HCT116 (cell line): ENCODE data around the gene LHFPL4. TPM values are rescaled to one million over a fixed set of nuclear protein-coding genes. Genes with fewer than 3 reads are reported as not detected.

Experiments used
- ATAC-seq: fragments of 200-7000 bp; cut with Tn5 transposase; 2 replicates; pipeline ENCODE4 v1.9.1; 2020; ENCODE audit warnings: mild to moderate bottlenecking, moderate library complexity
- BruUV-seq: library from RNA; stranded (reverse); fragments of 400-500 nt; replicated peaks from 2 replicates; lab custom pipeline; 2021; lab: Mats Ljungman, UMichigan
- CTCF ChIA-PET: fragments of 300-600 bp; sonication (Branson Sonifier 250); formaldehyde crosslinking; loops from one replicate; lab custom pipeline; 2021; ENCODE audit warnings: antibody characterized with exemption; lab: Charles Lee
- POLR2A ChIA-PET: fragments of 300-600, 350-600 bp; sonication (Branson Sonifier 250); formaldehyde crosslinking; loops from one replicate; lab custom pipeline; 2021; ENCODE audit warnings: antibody characterized with exemption; lab: Charles Lee
- RAD21 ChIA-PET, 2 experiments: fragments of 300-600 bp; sonication (Branson Sonifier 250); formaldehyde crosslinking; loops; one replicate each; lab custom pipeline; 2023; ENCODE audit warnings: low total read pairs in 2 of 2; ENCODE audit not compliant: uncharacterized antibody in 2 of 2, unreplicated experiment in 2 of 2, low non-redundant PET in 1 of 2; lab: Charles Lee
- DNase-seq: peaks from one replicate; pipeline ENCODE4 v3.0.0-alpha.2; 2010; ENCODE audit warnings: low read depth, low spot score
- H2AFZ ChIP-seq: fragments of 200-600 bp; shearing (Covaris generic), sonication (generic); 2 replicates; pipeline ENCODE4 v1.6.1; 2017; ENCODE audit warnings: low read depth, mixed run types, mixed read lengths, antibody characterized with exemption, low read length; ENCODE audit not compliant: poor library complexity, severe bottlenecking
- H3K27ac ChIP-seq: 2 replicates; pipeline ENCODE4 v1.5.1; 2012; ENCODE audit warnings: low read depth, low read length
- H3K27me3 ChIP-seq: fragments of 200-600 bp; sonication (generic); 2 replicates; pipeline ENCODE4 v1.6.1; 2016; ENCODE audit warnings: mixed run types, low read length, mixed read lengths; ENCODE audit not compliant: insufficient read depth
- H3K36me3 ChIP-seq, 2 experiments: fragments of 200-500 bp in 1 of 2; fragments of 200-600 bp in 1 of 2; sonication (Bioruptor generic) in 1 of 2; sonication (generic) in 1 of 2; 2 replicates each; pipeline versions ENCODE4 v1.5.1 to v1.6.1; 2014 to 2016; ENCODE audit warnings: low read length in 2 of 2, inconsistent platforms in 1 of 2, mixed read lengths in 1 of 2, mixed run types in 1 of 2; ENCODE audit not compliant: insufficient read depth in 2 of 2, control insufficient read depth in 1 of 2
- H3K4me1 ChIP-seq, 2 experiments: fragments of 200-600 bp in 1 of 2; sonication (generic) in 1 of 2; 2 replicates each; pipeline versions ENCODE4 v1.5.1 to v1.6.1; 2012 to 2017; ENCODE audit warnings: low read length in 2 of 2, inconsistent platforms in 1 of 2, mild to moderate bottlenecking in 1 of 2, mixed read lengths in 1 of 2, mixed run types in 1 of 2, moderate library complexity in 1 of 2; ENCODE audit not compliant: insufficient read depth in 2 of 2, control insufficient read depth in 1 of 2
- H3K4me2 ChIP-seq: fragments of 200-600 bp; sonication (generic); 2 replicates; pipeline ENCODE4 v1.6.1; 2017; ENCODE audit warnings: mixed run types, low read length, mixed read lengths
- H3K4me3 ChIP-seq, 2 experiments: fragments of 200-600 bp in 1 of 2; sonication (generic) in 1 of 2; replicated peaks in 1 of 2; 2 replicates each; pipeline ENCODE4 v1.5.1; 2011 to 2016; ENCODE audit warnings: low read length in 2 of 2, control low read depth in 1 of 2, low read depth in 1 of 2, mild to moderate bottlenecking in 1 of 2, mixed read lengths in 1 of 2, mixed run types in 1 of 2
- H3K79me2 ChIP-seq: fragments of 200-600 bp; sonication (generic); 2 replicates; pipeline ENCODE4 v1.6.1; 2017; ENCODE audit warnings: mild to moderate bottlenecking, mixed run types, low read length, moderate library complexity, mixed read lengths; ENCODE audit not compliant: insufficient read depth
- H3K9ac ChIP-seq: fragments of 200-600 bp; sonication (generic); 2 replicates; pipeline ENCODE4 v1.6.1; 2016; ENCODE audit warnings: low read length, mixed read lengths
- H3K9me2 ChIP-seq: fragments of 200-600 bp; sonication (generic), shearing (Covaris generic); 2 replicates; pipeline ENCODE4 v1.6.1; 2017; ENCODE audit warnings: mixed run types, mild to moderate bottlenecking, moderate library complexity; ENCODE audit not compliant: insufficient read depth
- H3K9me3 ChIP-seq, 2 experiments: fragments of 200-500 bp in 1 of 2; fragments of 200-600 bp in 1 of 2; sonication (Bioruptor generic) in 1 of 2; sonication (generic) in 1 of 2; 2 replicates each; pipeline ENCODE4 v1.6.1; 2014 to 2017; ENCODE audit warnings: low read length in 2 of 2, mixed read lengths in 2 of 2, inconsistent platforms in 1 of 2, low read depth in 1 of 2, mild to moderate bottlenecking in 1 of 2, mixed run types in 1 of 2, moderate library complexity in 1 of 2; ENCODE audit not compliant: control insufficient read depth in 1 of 2, insufficient read depth in 1 of 2
- H4K20me1 ChIP-seq: fragments of 200-600 bp; sonication (generic), shearing (Covaris generic); 2 replicates; pipeline ENCODE4 v1.6.1; 2017; ENCODE audit warnings: mixed run types, mild to moderate bottlenecking, moderate library complexity; ENCODE audit not compliant: insufficient read depth
- EZH2 ChIP-seq: fragments of 200-600 bp; sonication (generic); IDR thresholded peaks from 2 replicates; pipeline ENCODE4 v1.6.1; 2017; ENCODE audit warnings: antibody characterized with exemption, mixed run types
- POLR2A ChIP-seq: IDR thresholded peaks from 2 replicates; pipeline ENCODE4 v1.7.0; 2011; ENCODE audit warnings: borderline replicate concordance; ENCODE audit not compliant: insufficient read depth, insufficient read length; ENCODE audit errors: extremely low read depth
- POLR2AphosphoS5 ChIP-seq: IDR thresholded peaks from 2 replicates; pipeline ENCODE4 v1.6.1; 2011; ENCODE audit warnings: mild to moderate bottlenecking, low read depth, low read length, moderate library complexity
- RAD21 ChIP-seq: IDR thresholded peaks from 2 replicates; pipeline ENCODE4 v1.6.1; 2012; ENCODE audit warnings: low read depth, mild to moderate bottlenecking
- REST ChIP-seq: IDR thresholded peaks from 2 replicates; pipeline ENCODE4 v1.6.1; 2012; ENCODE audit warnings: low read depth
- SP1 ChIP-seq: IDR thresholded peaks from 2 replicates; pipeline ENCODE4 v1.6.1; 2012; ENCODE audit warnings: low read depth
- TCF7L2 ChIP-seq: IDR thresholded peaks from 2 replicates; pipeline ENCODE4 v1.7.0; 2011; ENCODE audit warnings: borderline replicate concordance, inconsistent platforms; ENCODE audit not compliant: insufficient read depth, insufficient read length; ENCODE audit errors: extremely low read depth
- YY1 ChIP-seq: IDR thresholded peaks from 2 replicates; pipeline ENCODE4 v1.6.1; 2011; ENCODE audit warnings: low read length, low read depth, moderate library complexity, mild to moderate bottlenecking; ENCODE audit not compliant: insufficient replicate concordance; ENCODE audit errors: extremely low read depth
- intact Hi-C: fragments of 100-400 bp; cut with micrococcal nuclease; formaldehyde crosslinking; loops from 2 replicates; pipeline ENCODE4 v1.10.0; 2022
- total RNA-seq: library from RNA; stranded (reverse); gene quantifications from one replicate; pipeline ENCODE4 v1.2.1, GENCODE V29; 2021; ENCODE audit not compliant: unreplicated experiment

Gene LHFPL4
- total RNA-seq, 1 experiment from 2014 or later = not detected

GRCh38 chr3:9552252-9552999 lies 1.2 kb downstream of the LHFPL4 start:
- no TSS peak for BruUV-seq
- ATAC-seq (no peak), DNase-seq (no peak)
- no peaks in the 10 kb centered on the region for H3K79me2 ChIP-seq
- TF ChIP-seq EZH2 (no peak), YY1 (no peak), POLR2A (no peak), POLR2AphosphoS5 (no peak), REST (peak; percentile 81), TCF7L2 (peak; percentile 71), RAD21 (no peak), SP1 (no peak)
- intact Hi-C loops = no loop called here
- no peak overlapping the region for H2AFZ ChIP-seq
- H3K9me3 ChIP-seq = no peaks in the 10 kb centered on the region
- ChIA-PET POLR2A (no interaction called here), CTCF (no interaction called here), RAD21 (no interaction called here)
- no peak overlapping the region for H3K4me3 ChIP-seq
- no peak overlapping the region for H3K9ac ChIP-seq
- no peaks in the 10 kb centered on the region for H3K9me2 ChIP-seq
- no peaks in the 10 kb centered on the region for H3K36me3 ChIP-seq
- H3K4me1 ChIP-seq = no peaks in the 10 kb centered on the region
- H3K27me3 ChIP-seq = peaks cover 22% of the 10 kb centered on the region
- no peaks in the 10 kb centered on the region for H4K20me1 ChIP-seq
- no peak overlapping the region for H3K27ac ChIP-seq
- no peak overlapping the region for H3K4me2 ChIP-seq
